K562 (cell line): ENCODE measurements around the gene ENTREP3. TPM values are rescaled to one million over a fixed set of nuclear protein-coding genes. Genes with fewer than 3 reads are reported as not detected.

ENCODE experiments used
- ARHGAP35 ChIP-seq: fragments of 450-650 bp; IDR thresholded peaks from 2 replicates; pipeline ENCODE4 v1.6.1; 2018; ENCODE audit not compliant: partially characterized antibody
- ATF4 ChIP-seq: fragments of 450-650 bp; formaldehyde crosslinking; IDR thresholded peaks from 2 replicates; pipeline ENCODE4 v1.4.0; 2022; ENCODE audit warnings: mild to moderate bottlenecking, moderate library complexity
- CREM ChIP-seq: IDR thresholded peaks from 2 replicates; pipeline ENCODE4 v1.6.1; 2014; ENCODE audit warnings: antibody characterized with exemption, low read depth
- FOXA1 ChIP-seq: fragments of 450-650 bp; IDR thresholded peaks from 2 replicates; pipeline ENCODE4 v1.6.1; 2016; ENCODE audit warnings: mild to moderate bottlenecking, borderline replicate concordance
- HMG20B ChIP-seq: fragments of 250-450 bp; sonication (Bioruptor Pico); IDR thresholded peaks from 2 replicates; pipeline ENCODE4 v1.5.0; 2021; ENCODE audit warnings: mild to moderate bottlenecking
- PHTF2 ChIP-seq: fragments of 250-450 bp; sonication (Bioruptor Pico); IDR thresholded peaks from 2 replicates; pipeline ENCODE4 v1.5.0; 2021; ENCODE audit warnings: mild to moderate bottlenecking
- POLR3A ChIP-seq: IDR thresholded peaks from 2 replicates; pipeline ENCODE4 v1.6.1; 2011; ENCODE audit warnings: borderline replicate concordance, mild to moderate bottlenecking, moderate library complexity; ENCODE audit not compliant: insufficient read length, insufficient read depth; ENCODE audit errors: extremely low read depth
- RAD51 ChIP-seq: fragments of 450-650 bp; IDR thresholded peaks from 2 replicates; pipeline ENCODE4 v1.7.1; 2016; ENCODE audit warnings: low read depth, mild to moderate bottlenecking, borderline replicate concordance
- SIN3A ChIP-seq, 2 experiments: fragments of 150-350 bp in 1 of 2; IDR thresholded peaks; 2 replicates each; pipeline ENCODE4 v1.6.1; 2011 to 2016; ENCODE audit warnings: borderline replicate concordance in 2 of 2, low read depth in 2 of 2, low read length in 2 of 2, mild to moderate bottlenecking in 2 of 2, moderate library complexity in 2 of 2; ENCODE audit not compliant: control insufficient read depth in 1 of 2
- STAT6 ChIP-seq: sonication (generic); formaldehyde crosslinking; IDR thresholded peaks from 2 replicates; pipeline ENCODE4 v1.8.1; 2023; ENCODE audit warnings: mild to moderate bottlenecking, missing genetic modification reagents
- TCF3 ChIP-seq: sonication (generic); formaldehyde crosslinking; IDR thresholded peaks from 2 replicates; pipeline ENCODE4 v1.4.0; 2020; ENCODE audit warnings: mild to moderate bottlenecking, missing genetic modification reagents
- TFAM ChIP-seq: fragments of 250-450 bp; sonication (Bioruptor Pico); conservative IDR thresholded peaks from 2 replicates; pipeline ENCODE4 v1.5.0; 2021; ENCODE audit warnings: mild to moderate bottlenecking, moderate library complexity
- ZFP36 ChIP-seq: fragments of 150-350 bp; IDR thresholded peaks from 2 replicates; pipeline ENCODE4 v1.6.1; 2018; ENCODE audit warnings: low read length, low read depth; ENCODE audit not compliant: partially characterized antibody
- ZNF12 ChIP-seq: sonication (generic); formaldehyde crosslinking; IDR thresholded peaks from 2 replicates; pipeline ENCODE4 v1.4.0; 2020; ENCODE audit warnings: mild to moderate bottlenecking, missing genetic modification reagents
- ZNF174 ChIP-seq: fragments of 250-450 bp; sonication (Bioruptor Pico); IDR thresholded peaks from 2 replicates; pipeline ENCODE4 v1.4.0; 2020; ENCODE audit warnings: mild to moderate bottlenecking
- ZNF444 ChIP-seq: fragments of 250-450 bp; sonication (Bioruptor Pico); IDR thresholded peaks from 2 replicates; pipeline ENCODE4 v1.4.0; 2020; ENCODE audit warnings: mild to moderate bottlenecking, moderate library complexity
- polyA plus RNA-seq, 8 experiments: library from polyadenylated mRNA; depleted of rRNA in 4 of 8; stranded (reverse) in 5 of 8; unstranded in 3 of 8; fragments of >200 nt; fragmentation: Nextera tagmentation in 2 of 8; fragmentation: Illumina TruSeq in 1 of 8; extraction: Ambion mirVana in 2 of 8; extraction: Trizol in 1 of 8; gene quantifications; 2 replicates each; pipeline versions ENCODE4 v1.2.1 to v1.2.3, GENCODE V29; 2011 to 2014; ENCODE audit warnings: inconsistent platforms in 1 of 8, missing spikeins in 1 of 8
- total RNA-seq, 7 experiments: library from RNA; depleted of rRNA in 6 of 7; stranded (reverse); fragments of >200 nt in 6 of 7; fragmentation: Illumina TruSeq in 2 of 7; extraction: Trizol in 2 of 7; gene quantifications; 2 replicates each; pipeline versions ENCODE4 v1.2.1 to v1.2.3, GENCODE V29; 2011 to 2021; ENCODE audit warnings: low replicate concordance in 1 of 7
- TF ChIP-seq, protein P1 (sequence below): sonication (generic); formaldehyde crosslinking; IDR thresholded peaks from 2 replicates; pipeline ENCODE4 v1.8.1; 2022; ENCODE audit warnings: missing genetic modification reagents
- TF ChIP-seq, protein P2 (sequence below), 2 experiments: fragments of 450-650 bp in 1 of 2; IDR thresholded peaks; 2 replicates each; pipeline ENCODE4 v1.6.1; 2011 to 2017; ENCODE audit warnings: low read depth in 2 of 2, antibody characterized with exemption in 1 of 2, borderline replicate concordance in 1 of 2, low read length in 1 of 2, mild to moderate bottlenecking in 1 of 2, mixed read lengths in 1 of 2; ENCODE audit not compliant: control insufficient read depth in 1 of 2

ENTREP3 gene
- total and polyA plus RNA-seq, 9 of the 15 experiments (the other 6 are each of a cell fraction or from before 2014, with no cell fraction given) = 1.9 to 41.8 (median 5.9) TPM

- peak; percentile 84 for TF ChIP-seq PHTF2 (CRISPR knock-in tag)
- TF ChIP-seq ARHGAP35 = no peak
- no peak for TF ChIP-seq FOXA1
- TF ChIP-seq ZFP36 = no peak
- TF ChIP-seq CREM = peak; percentile 94
- peak; percentile 97 for TF ChIP-seq RAD51
- no peak for TF ChIP-seq ZNF174 (CRISPR knock-in tag)
- peak; percentile 84 for TF ChIP-seq ZNF12 (CRISPR knock-in tag)
- no peak for TF ChIP-seq STAT6 (CRISPR knock-in tag)
- TF ChIP-seq ATF4 = peak; percentile 47; the same call in 1 of the 2 replicates
- TF ChIP-seq SIN3A (IDR thresholded peaks at IDR 0.05; ENCODE audit: borderline replicate concordance in 2 of 2, control insufficient read depth in 1 of 2, low read depth in 2 of 2, low read length in 2 of 2) = peak; percentile 81 to 93; a peak in 3 of 4 replicates
- TF ChIP-seq, protein P1, sequence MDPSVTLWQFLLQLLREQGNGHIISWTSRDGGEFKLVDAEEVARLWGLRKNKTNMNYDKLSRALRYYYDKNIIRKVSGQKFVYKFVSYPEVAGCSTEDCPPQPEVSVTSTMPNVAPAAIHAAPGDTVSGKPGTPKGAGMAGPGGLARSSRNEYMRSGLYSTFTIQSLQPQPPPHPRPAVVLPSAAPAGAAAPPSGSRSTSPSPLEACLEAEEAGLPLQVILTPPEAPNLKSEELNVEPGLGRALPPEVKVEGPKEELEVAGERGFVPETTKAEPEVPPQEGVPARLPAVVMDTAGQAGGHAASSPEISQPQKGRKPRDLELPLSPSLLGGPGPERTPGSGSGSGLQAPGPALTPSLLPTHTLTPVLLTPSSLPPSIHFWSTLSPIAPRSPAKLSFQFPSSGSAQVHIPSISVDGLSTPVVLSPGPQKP (CRISPR knock-in tag) = no peak
- TF ChIP-seq POLR3A = no peak
- TF ChIP-seq HMG20B = peak; percentile 8; the same call in 1 of the 2 replicates
- no peak for TF ChIP-seq TCF3 (CRISPR knock-in tag)
- TF ChIP-seq, protein P2, sequence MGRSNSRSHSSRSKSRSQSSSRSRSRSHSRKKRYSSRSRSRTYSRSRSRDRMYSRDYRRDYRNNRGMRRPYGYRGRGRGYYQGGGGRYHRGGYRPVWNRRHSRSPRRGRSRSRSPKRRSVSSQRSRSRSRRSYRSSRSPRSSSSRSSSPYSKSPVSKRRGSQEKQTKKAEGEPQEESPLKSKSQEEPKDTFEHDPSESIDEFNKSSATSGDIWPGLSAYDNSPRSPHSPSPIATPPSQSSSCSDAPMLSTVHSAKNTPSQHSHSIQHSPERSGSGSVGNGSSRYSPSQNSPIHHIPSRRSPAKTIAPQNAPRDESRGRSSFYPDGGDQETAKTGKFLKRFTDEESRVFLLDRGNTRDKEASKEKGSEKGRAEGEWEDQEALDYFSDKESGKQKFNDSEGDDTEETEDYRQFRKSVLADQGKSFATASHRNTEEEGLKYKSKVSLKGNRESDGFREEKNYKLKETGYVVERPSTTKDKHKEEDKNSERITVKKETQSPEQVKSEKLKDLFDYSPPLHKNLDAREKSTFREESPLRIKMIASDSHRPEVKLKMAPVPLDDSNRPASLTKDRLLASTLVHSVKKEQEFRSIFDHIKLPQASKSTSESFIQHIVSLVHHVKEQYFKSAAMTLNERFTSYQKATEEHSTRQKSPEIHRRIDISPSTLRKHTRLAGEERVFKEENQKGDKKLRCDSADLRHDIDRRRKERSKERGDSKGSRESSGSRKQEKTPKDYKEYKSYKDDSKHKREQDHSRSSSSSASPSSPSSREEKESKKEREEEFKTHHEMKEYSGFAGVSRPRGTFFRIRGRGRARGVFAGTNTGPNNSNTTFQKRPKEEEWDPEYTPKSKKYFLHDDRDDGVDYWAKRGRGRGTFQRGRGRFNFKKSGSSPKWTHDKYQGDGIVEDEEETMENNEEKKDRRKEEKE (IDR thresholded peaks at IDR 0.05; ENCODE audit: borderline replicate concordance in 1 of 2, control insufficient read depth in 1 of 2, low read depth in 2 of 2, low read length in 1 of 2) = peak in 1 of 2 experiments; percentile 14; a peak in 1 of 4 replicates
- no peak for TF ChIP-seq TFAM (CRISPR knock-in tag)
- TF ChIP-seq ZNF444 (CRISPR knock-in tag) = no peak; the same call in 1 of the 2 replicates
Observed at GRCh38 chr1:155261852-155262673, 6.8 kb upstream of the ENTREP3 start, which contains the start of gene SCAMP3 (continued).
